Measurements from ENCODE around the gene TTLL13. TPM values are rescaled to one million over a fixed set of nuclear protein-coding genes. Genes with fewer than 3 reads are reported as not detected.
"Not testable (repeated sequence)": the region's sequence is repeated elsewhere in the genome, so short reads cannot be mapped to it uniquely, and the experiment has no call there.

The TTLL13 gene
- total RNA-seq, 1 donor from 2014 or later: not detected

GRCh38 chr15:90301707-90302300, 52.4 kb downstream of the TTLL13 start:
- H3K4me3 ChIP-seq: no peak overlapping the region
- DNase-seq: no peak
- no peak for TF ChIP-seq CTCF (IDR thresholded peaks at IDR 0.05)
- H3K27me3 ChIP-seq (ENCODE audit: low read depth): no peaks in the 10 kb centered on the region
- peak in 1 of 2 donors; percentile 25 for ATAC-seq
- H3K27ac ChIP-seq: no peak overlapping the region
- no peaks in the 10 kb centered on the region for H3K36me3 ChIP-seq
- intact Hi-C loops (cut with DNase I): no loop called here
- H3K9me3 ChIP-seq: no peaks in the 10 kb centered on the region
- peaks cover 13% of the 10 kb centered on the region for H3K4me1 ChIP-seq

GRCh38 chr15:90305355-90305754, 56.0 kb downstream of the TTLL13 start:
- H3K9me3 ChIP-seq: not testable (repeated sequence)

GRCh38 chr15:90305932-90306331, 56.6 kb downstream of the TTLL13 start:
- intact Hi-C loops (cut with DNase I): no loop called here

More at GRCh38 chr15:90305355-90305754, 56.0 kb downstream of the TTLL13 start:
- H3K27me3 ChIP-seq (ENCODE audit: low read depth); H3K4me3 ChIP-seq; intact Hi-C loops (cut with DNase I); H3K27ac ChIP-seq; DNase-seq; ATAC-seq; H3K36me3 ChIP-seq: not testable (repeated sequence)
- H3K4me1 ChIP-seq: peaks cover 14% of the 10 kb centered on the region

GRCh38 chr15:90306560-90306959, 57.2 kb downstream of the TTLL13 start:
- H3K9me3 ChIP-seq: no peaks in the 10 kb centered on the region
- intact Hi-C loops (cut with DNase I): no loop called here
- H3K27ac ChIP-seq: peak overlapping the region; percentile 0
- no peaks in the 10 kb centered on the region for H3K27me3 ChIP-seq (ENCODE audit: low read depth)
- TF ChIP-seq CTCF (IDR thresholded peaks at IDR 0.05): no peak
- peak; percentile 31 to 62 for ATAC-seq
- H3K4me3 ChIP-seq: no peak overlapping the region
- DNase-seq: no peak
- peaks cover 10% of the 10 kb centered on the region for H3K4me1 ChIP-seq
- no peaks in the 10 kb centered on the region for H3K36me3 ChIP-seq

More at GRCh38 chr15:90305932-90306331, 56.6 kb downstream of the TTLL13 start:
- peak; percentile 24 to 62 for ATAC-seq
- no peaks in the 10 kb centered on the region for H3K9me3 ChIP-seq
- no peak overlapping the region for H3K4me3 ChIP-seq
- peaks cover 14% of the 10 kb centered on the region for H3K4me1 ChIP-seq
- DNase-seq: no peak
- peak overlapping the region; percentile 0 for H3K27ac ChIP-seq
- H3K36me3 ChIP-seq: no peaks in the 10 kb centered on the region
- TF ChIP-seq CTCF (IDR thresholded peaks at IDR 0.05): no peak
- no peaks in the 10 kb centered on the region for H3K27me3 ChIP-seq (ENCODE audit: low read depth)

GRCh38 chr15:90307661-90308060, 58.3 kb downstream of the TTLL13 start:
- no peak for TF ChIP-seq CTCF (IDR thresholded peaks at IDR 0.05)
- ATAC-seq: no peak

GRCh38 chr15:90309020-90309419, 59.7 kb downstream of the TTLL13 start:
- no peak for ATAC-seq
- Histone ChIP-seq H3K27me3 (ENCODE audit: low read depth) (no peaks in the 10 kb centered on the region), H3K9me3 (no peaks in the 10 kb centered on the region), H3K27ac (no peak overlapping the region), H3K4me3 (no peak overlapping the region), H3K36me3 (no peaks in the 10 kb centered on the region), H3K4me1 (peaks cover 10% of the 10 kb centered on the region)
- intact Hi-C loops (cut with DNase I): no loop called here
- DNase-seq: no peak
- no peak for TF ChIP-seq CTCF (IDR thresholded peaks at IDR 0.05)

More at GRCh38 chr15:90307661-90308060, 58.3 kb downstream of the TTLL13 start:
- no peaks in the 10 kb centered on the region for H3K36me3 ChIP-seq
- intact Hi-C loops (cut with DNase I): no loop called here
- H3K4me1 ChIP-seq: peaks cover 10% of the 10 kb centered on the region
- no peak for DNase-seq
- H3K9me3 ChIP-seq: no peaks in the 10 kb centered on the region
- H3K4me3 ChIP-seq: no peak overlapping the region
- H3K27me3 ChIP-seq (ENCODE audit: low read depth): no peaks in the 10 kb centered on the region
- no peak overlapping the region for H3K27ac ChIP-seq

Other genes starting within 250 kb of the TTLL13 start
- 50.7 TPM for gene ZNF710, start 248.2 kb upstream of the TTLL13 start, total RNA-seq
- 46.7 TPM for gene IDH2, start 147.1 kb upstream of the TTLL13 start, total RNA-seq
- gene SEMA4B, start 48.2 kb upstream of the TTLL13 start, total RNA-seq: 48.1 TPM
- gene CIB1, start 15.6 kb upstream of the TTLL13 start, total RNA-seq: 80.8 TPM
- gene GDPGP1, start 15.3 kb upstream of the TTLL13 start, total RNA-seq: 13.1 TPM
- 73.4 TPM for gene NGRN, start 16.1 kb downstream of the TTLL13 start, total RNA-seq
- 5.5 TPM for gene ZNF774, start 102.7 kb downstream of the TTLL13 start, total RNA-seq
- 265 TPM for gene IQGAP1, start 138.7 kb downstream of the TTLL13 start, total RNA-seq